Pancreas (tissue), 10 donors: ENCODE data around the gene CDH13. TPM values are rescaled to one million over a fixed set of nuclear protein-coding genes. Genes with fewer than 3 reads are reported as not detected.

Source experiments
- ATAC-seq, 4 donors: fragments of 200-7000 bp; cut with Tn5 transposase; one replicate each; pipeline versions ENCODE4 v1.8.0 to v1.9.1; 2020; ENCODE audit warnings: mild to moderate bottlenecking in 4 of 4, moderate library complexity in 4 of 4
- DNase-seq, 6 donors: peaks; one replicate each; pipeline ENCODE4 v3.0.0-alpha.2; 2020
- FAIRE-seq: peaks from 2 replicates; lab custom pipeline; 2012; peaks lifted over from hg19 to GRCh38; lab: Jason Lieb, UNC
- H3K27ac ChIP-seq, 4 donors: fragments of 200-600 bp; sonication (generic); 1 replicate in 3 of 4; 2 replicates in 1 of 4; pipeline versions ENCODE4 v1.5.0 to v1.8.0; 2020
- H3K27me3 ChIP-seq, 4 donors: fragments of 200-600 bp; one replicate each; pipeline ENCODE4 v1.8.0; 2021
- H3K36me3 ChIP-seq, 3 donors: fragments of 200-600 bp; sonication (generic) in 1 of 3; one replicate each; pipeline versions ENCODE4 v1.5.0 to v1.8.0; 2020 to 2021
- H3K4me1 ChIP-seq, 3 donors: fragments of 200-600 bp; one replicate each; pipeline ENCODE4 v1.8.0; 2021
- H3K4me3 ChIP-seq, 4 donors: fragments of 200-600 bp; sonication (generic) in 2 of 4; one replicate each; pipeline versions ENCODE4 v1.5.0 to v1.8.0; 2020 to 2021
- H3K9me3 ChIP-seq, 4 donors: fragments of 200-600 bp; one replicate each; pipeline ENCODE4 v1.8.0; 2021
- CTCF ChIP-seq, 4 donors: fragments of 200-600 bp; sonication (generic) in 3 of 4; IDR thresholded peaks; one replicate each; pipeline versions ENCODE4 v1.5.0 to v1.8.0; 2021; ENCODE audit warnings: antibody characterized with exemption in 4 of 4
- WGBS, 2 donors: extraction: QIAGEN DNeasy Blood & Tissue Kit; methylation state at CpG; one replicate each; pipeline ENCODE4 v1.1.7; 2013; 5-methylcytosine and 5-hydroxymethylcytosine counted together
- intact Hi-C, 3 donors: fragments of 100-400 bp; cut with DNase I; formaldehyde crosslinking; loops; one replicate each; pipeline versions ENCODE4 v1.11.1 to v1.14.2; 2022
- polyA plus RNA-seq, 2 donors: library from polyadenylated mRNA; stranded (reverse); fragments of 200-250 nt; gene quantifications; one replicate each; pipeline ENCODE4 v1.2.3, GENCODE V29; 2013
- total RNA-seq, 6 donors: library from RNA; stranded (reverse); fragmentation: NEBNext Ultra II Directional in 4 of 6; extraction: Animal tissue kit (Norgen Biotek cat#: 25700) in 4 of 6; gene quantifications; one replicate each; pipeline versions ENCODE4 v1.2.1 to v1.2.4, GENCODE V29; 2021 to 2023
- donor health status: healthy with polysubstance abuse.
- donor health status: DM: no; HTN: no; CAD: no; lungs with moderate emphysema.
- donor health status: DM: no; HTN: no; CAD: no.
- donor health status: control.
- donor health status: control.
- donor health status: Bipolar disorder and iron deficiency.
- donor health status: DM: yes; HTN: yes; CAD: no.
- donor health status: DM: no; HTN: no; CAD: no.
- donor health status: DM: no; HTN: no; CAD: no.
- donor health status: DM: yes; HTN: yes; CAD: no.

Gene CDH13
- total and polyA plus RNA-seq, 8 donors = 0.12 to 1.0 (median 0.37) TPM

- Histone ChIP-seq H3K4me1 (no peaks in the 10 kb centered on the region), H3K27ac (no peak overlapping the region), H3K36me3 (no peaks in the 10 kb centered on the region), H3K4me3 (no peak overlapping the region), H3K27me3 (peaks cover 0 to 3% (median 0%) of the 10 kb centered on the region in 4 donors), H3K9me3 (no peaks in the 10 kb centered on the region)
- WGBS, 2 donors = 72 to 76% methylated on average over 4 of the region's 4 CpGs
- FAIRE-seq (no peak), ATAC-seq (no peak), DNase-seq (no peak)
- intact Hi-C loops = no loop called here
- no peak for TF ChIP-seq CTCF (IDR thresholded peaks at IDR 0.05)
Observed at GRCh38 chr16:83840060-83840617, 1213.4 kb downstream of the CDH13 start.

- no peak for TF ChIP-seq CTCF (IDR thresholded peaks at IDR 0.05)
- H3K27me3 ChIP-seq = no peaks in the 10 kb centered on the region
- no peak for DNase-seq
- WGBS, 2 donors = 71 to 73% methylated on average over 7 of the region's 7 CpGs
- H3K4me1 ChIP-seq = no peaks in the 10 kb centered on the region
- H3K27ac ChIP-seq = no peak overlapping the region
- no peak for ATAC-seq
- intact Hi-C loops = no loop called here
- no peaks in the 10 kb centered on the region for H3K36me3 ChIP-seq
- no peak overlapping the region for H3K4me3 ChIP-seq
- no peak for FAIRE-seq
- H3K9me3 ChIP-seq = no peaks in the 10 kb centered on the region
Observed at GRCh38 chr16:83842291-83842690, 1215.5 kb downstream of the CDH13 start.

GRCh38 chr16:83842756-83843507, 1216.2 kb downstream of the CDH13 start:
- Histone ChIP-seq H3K27me3 (no peaks in the 10 kb centered on the region), H3K4me3 (no peak overlapping the region), H3K4me1 (no peaks in the 10 kb centered on the region), H3K27ac (no peak overlapping the region), H3K36me3 (no peaks in the 10 kb centered on the region), H3K9me3 (no peaks in the 10 kb centered on the region)
- ATAC-seq (no peak), DNase-seq (no peak), FAIRE-seq (no peak)
- WGBS, 2 donors = 54 to 56% methylated on average over 9 of the region's 9 CpGs
- TF ChIP-seq CTCF (IDR thresholded peaks at IDR 0.05) = no peak
- intact Hi-C loops = no loop called here

GRCh38 chr16:83843657-83844056, 1216.9 kb downstream of the CDH13 start:
- no peaks in the 10 kb centered on the region for H3K36me3 ChIP-seq
- H3K4me3 ChIP-seq = no peak overlapping the region
- TF ChIP-seq CTCF (IDR thresholded peaks at IDR 0.05) = no peak
- H3K4me1 ChIP-seq = no peaks in the 10 kb centered on the region
- H3K27me3 ChIP-seq = no peaks in the 10 kb centered on the region
- DNase-seq (no peak), ATAC-seq (peak in 1 of 4 donors; percentile 41), FAIRE-seq (no peak)
- H3K9me3 ChIP-seq = no peaks in the 10 kb centered on the region
- no peak overlapping the region for H3K27ac ChIP-seq
- intact Hi-C loops = no loop called here
- 71 to 73% methylated on average over 10 of the region's 10 CpGs for WGBS, 2 donors

- no peak overlapping the region for H3K27ac ChIP-seq
- TF ChIP-seq CTCF (IDR thresholded peaks at IDR 0.05) = no peak
- ATAC-seq = no peak
- no peak for DNase-seq
- H3K4me3 ChIP-seq = no peak overlapping the region
- intact Hi-C loops = no loop called here
- no peaks in the 10 kb centered on the region for H3K9me3 ChIP-seq
- H3K27me3 ChIP-seq = no peaks in the 10 kb centered on the region
- H3K4me1 ChIP-seq = no peaks in the 10 kb centered on the region
- no peak for FAIRE-seq
- 90 to 96% methylated on average over 8 of the region's 8 CpGs for WGBS, 2 donors
- no peaks in the 10 kb centered on the region for H3K36me3 ChIP-seq
Observed at GRCh38 chr16:83845263-83845662, 1218.5 kb downstream of the CDH13 start.
